Lung (tissue), 12 donors: Measurements from ENCODE around the gene CEP76. TPM values are rescaled to one million over a fixed set of nuclear protein-coding genes. Genes with fewer than 3 reads are reported as not detected.

Source experiments
- ATAC-seq: fragments of 200-7000 bp; cut with Tn5 transposase; one replicate; pipeline ENCODE4 v1.9.1; 2020; ENCODE audit warnings: moderate number of reproducible peaks; ENCODE audit not compliant: insufficient read depth, low FRiP score
- DNase-seq, 3 donors: peaks; one replicate each; pipeline ENCODE4 v3.0.0-alpha.2; 2013 to 2017
- H3K27ac ChIP-seq, 2 donors: one replicate each; pipeline ENCODE4 v1.5.1; 2013; ENCODE audit warnings: mild to moderate bottlenecking in 2 of 2, moderate library complexity in 2 of 2, control low read depth in 1 of 2, inconsistent platforms in 1 of 2, low read depth in 1 of 2, low read length in 1 of 2
- H3K27me3 ChIP-seq, 3 donors: one replicate each; pipeline ENCODE4 v1.5.1; 2013; ENCODE audit warnings: low read length in 2 of 3; ENCODE audit not compliant: control insufficient read depth in 3 of 3, insufficient read depth in 3 of 3
- H3K36me3 ChIP-seq, 4 donors: one replicate each; pipeline ENCODE4 v1.5.1; 2013; ENCODE audit warnings: low read length in 4 of 4, mild to moderate bottlenecking in 1 of 4, moderate library complexity in 1 of 4; ENCODE audit not compliant: control insufficient read depth in 4 of 4, insufficient read depth in 4 of 4
- H3K4me1 ChIP-seq, 5 donors: one replicate each; pipeline ENCODE4 v1.5.1; 2013; ENCODE audit warnings: low read length in 5 of 5, mild to moderate bottlenecking in 2 of 5, moderate library complexity in 1 of 5; ENCODE audit not compliant: control insufficient read depth in 5 of 5, insufficient read depth in 5 of 5
- H3K4me3 ChIP-seq: one replicate; pipeline ENCODE4 v1.5.1; 2013; ENCODE audit warnings: mild to moderate bottlenecking, control low read depth, moderate library complexity
- H3K9ac ChIP-seq, 2 donors: one replicate each; pipeline ENCODE4 v1.5.1; 2013; ENCODE audit warnings: low read length in 2 of 2, control low read depth in 1 of 2; ENCODE audit not compliant: insufficient read depth in 1 of 2
- H3K9me3 ChIP-seq, 4 donors: one replicate each; pipeline ENCODE4 v1.5.1; 2013; ENCODE audit warnings: low read length in 3 of 4, mild to moderate bottlenecking in 1 of 4, moderate library complexity in 1 of 4; ENCODE audit not compliant: control insufficient read depth in 4 of 4, insufficient read depth in 3 of 4
- WGBS, 2 donors: extraction: QIAGEN DNeasy Blood & Tissue Kit; methylation state at CpG; one replicate each; pipeline ENCODE4 v1.1.7; 2013; 5-methylcytosine and 5-hydroxymethylcytosine counted together
- polyA plus RNA-seq, 2 donors: library from polyadenylated mRNA; stranded (reverse); fragments of 200-250 nt; gene quantifications; one replicate each; pipeline ENCODE4 v1.2.1, GENCODE V29; 2013
- total RNA-seq, 2 donors: library from RNA; depleted of rRNA in 1 of 2; stranded (reverse); fragments of >200 nt in 1 of 2; gene quantifications; one replicate each; pipeline ENCODE4 v1.2.1, GENCODE V29; 2014 to 2021
- TF ChIP-seq, protein P1 (sequence below): IDR thresholded peaks from 2 replicates; pipeline ENCODE4 v1.5.1; 2012; ENCODE audit warnings: mild to moderate bottlenecking; ENCODE audit errors: control extremely low read depth, extremely low read depth
- donor health status: control.
- donor health status: control.
- donor health status: Bipolar disorder and iron deficiency.
- donor health status: healthy.
- donor health status: DM: yes; HTN: yes; CAD: no.

Gene CEP76
- total and polyA plus RNA-seq, 4 donors, result 3.0 to 10.4 (median 3.9) TPM

DNA sequence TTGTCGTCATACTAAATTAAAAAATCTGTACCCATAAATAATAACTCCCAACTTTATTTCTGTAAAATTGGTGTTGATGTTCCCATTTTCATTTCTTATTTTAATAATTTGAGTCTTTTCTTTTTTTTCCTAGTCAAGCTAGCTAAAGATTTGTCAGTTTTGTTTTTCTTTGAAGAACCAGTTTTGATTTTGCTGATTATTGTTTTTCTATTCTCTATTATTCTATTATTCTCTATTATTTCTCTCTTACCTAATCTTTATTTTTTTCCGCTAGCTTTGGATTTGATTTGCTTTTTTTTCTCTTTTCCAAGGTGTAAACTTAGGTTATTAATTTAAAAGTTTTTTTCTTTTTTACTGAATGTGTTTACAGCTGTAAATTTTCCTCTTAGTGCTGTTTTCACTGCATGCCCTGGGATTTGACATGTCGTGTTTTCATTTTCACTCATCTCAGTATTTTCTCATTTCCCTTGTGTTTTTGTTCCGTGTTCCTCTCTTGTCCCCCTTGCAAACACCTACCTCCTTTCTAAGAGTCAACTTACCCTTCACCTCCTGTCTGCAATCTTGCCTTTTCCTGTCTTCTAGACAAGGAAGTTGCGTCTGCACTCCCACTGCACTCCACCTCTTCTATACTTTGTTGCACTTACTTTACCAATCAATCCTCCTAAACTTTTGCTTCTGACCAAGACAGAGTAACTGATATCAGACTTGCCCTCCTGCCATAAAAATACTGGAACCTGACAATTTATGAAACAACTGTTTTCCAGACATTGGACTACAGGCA, 19.2 kb upstream of the CEP76 start:
- Histone ChIP-seq H3K9ac (no peak overlapping the region), H3K27ac (no peak overlapping the region), H3K36me3 (peaks cover 13 to 47% (median 26%) of the 10 kb centered on the region in 4 donors), H3K27me3 (no peaks in the 10 kb centered on the region), H3K4me3 (no peak overlapping the region), H3K9me3 (no peaks in the 10 kb centered on the region), H3K4me1 (no peaks in the 10 kb centered on the region)
- ATAC-seq (no peak), DNase-seq (no peak)
- TF ChIP-seq, protein P1, sequence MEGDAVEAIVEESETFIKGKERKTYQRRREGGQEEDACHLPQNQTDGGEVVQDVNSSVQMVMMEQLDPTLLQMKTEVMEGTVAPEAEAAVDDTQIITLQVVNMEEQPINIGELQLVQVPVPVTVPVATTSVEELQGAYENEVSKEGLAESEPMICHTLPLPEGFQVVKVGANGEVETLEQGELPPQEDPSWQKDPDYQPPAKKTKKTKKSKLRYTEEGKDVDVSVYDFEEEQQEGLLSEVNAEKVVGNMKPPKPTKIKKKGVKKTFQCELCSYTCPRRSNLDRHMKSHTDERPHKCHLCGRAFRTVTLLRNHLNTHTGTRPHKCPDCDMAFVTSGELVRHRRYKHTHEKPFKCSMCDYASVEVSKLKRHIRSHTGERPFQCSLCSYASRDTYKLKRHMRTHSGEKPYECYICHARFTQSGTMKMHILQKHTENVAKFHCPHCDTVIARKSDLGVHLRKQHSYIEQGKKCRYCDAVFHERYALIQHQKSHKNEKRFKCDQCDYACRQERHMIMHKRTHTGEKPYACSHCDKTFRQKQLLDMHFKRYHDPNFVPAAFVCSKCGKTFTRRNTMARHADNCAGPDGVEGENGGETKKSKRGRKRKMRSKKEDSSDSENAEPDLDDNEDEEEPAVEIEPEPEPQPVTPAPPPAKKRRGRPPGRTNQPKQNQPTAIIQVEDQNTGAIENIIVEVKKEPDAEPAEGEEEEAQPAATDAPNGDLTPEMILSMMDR, result no peak
- WGBS, 2 donors, result 63 to 82% methylated on average over 5 of the region's 5 CpGs

DNA sequence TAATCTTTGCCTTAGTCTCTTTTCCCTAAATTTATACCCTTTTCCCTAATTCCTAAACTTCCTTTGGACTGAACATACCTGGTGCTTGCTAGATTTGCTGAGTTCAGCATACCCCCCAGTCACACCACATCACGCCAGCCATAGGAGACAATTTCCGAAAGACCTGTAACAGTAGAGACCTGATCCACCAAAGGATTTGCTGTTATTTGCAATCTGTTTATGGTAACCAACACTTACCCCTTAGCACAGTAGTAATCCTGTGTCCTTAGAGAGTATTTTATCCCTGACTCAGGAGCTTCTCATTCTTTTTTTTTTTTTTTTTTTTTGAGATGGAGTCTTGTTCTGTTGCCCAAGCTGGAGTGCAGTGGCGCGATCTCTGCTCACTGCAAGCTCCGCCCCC, 8.9 kb upstream of the CEP76 start:
- TF ChIP-seq, protein P1, result no peak
- ATAC-seq (no peak), DNase-seq (no peak)
- no peaks in the 10 kb centered on the region for H3K4me1 ChIP-seq
- no peaks in the 10 kb centered on the region for H3K9me3 ChIP-seq
- no peak overlapping the region for H3K4me3 ChIP-seq
- H3K9ac ChIP-seq, result no peak overlapping the region
- 97 to 98% methylated on average over 5 of the region's 5 CpGs for WGBS, 2 donors
- peaks cover 24 to 39% (median 32%) of the 10 kb centered on the region in 4 donors for H3K36me3 ChIP-seq
- no peaks in the 10 kb centered on the region for H3K27me3 ChIP-seq
- H3K27ac ChIP-seq, result no peak overlapping the region

DNA sequence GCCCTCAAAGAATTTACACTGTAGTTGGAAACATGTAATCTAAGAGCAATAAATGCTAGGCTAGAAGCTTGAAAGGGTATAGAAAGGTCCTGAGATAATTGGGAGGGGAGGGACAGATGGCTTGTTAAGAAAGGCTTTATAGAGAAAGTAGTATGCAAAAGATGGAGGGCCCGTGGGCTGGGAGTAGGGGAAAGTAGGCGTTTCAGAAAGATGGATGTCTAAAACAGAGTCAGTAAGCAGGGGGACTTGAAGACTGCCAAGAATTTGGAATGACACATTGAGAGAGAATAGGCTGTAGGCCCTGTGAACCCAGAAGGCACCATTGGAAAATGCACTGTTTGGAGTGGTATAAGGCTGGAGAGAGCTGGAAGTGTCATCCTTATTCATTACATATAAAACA, 1.1 kb upstream of the CEP76 start:
- DNase-seq (peak in 2 of 3 donors; percentile 19 to 21), ATAC-seq (no peak)

More for the DNA sequence above, 1.1 kb upstream of the CEP76 start:
- Histone ChIP-seq H3K27me3 (no peaks in the 10 kb centered on the region), H3K9ac (peak overlapping the region; percentile 77 to 84), H3K4me1 (peaks cover 0 to 24% (median 10%) of the 10 kb centered on the region in 5 donors), H3K36me3 (peaks cover 7 to 18% (median 12%) of the 10 kb centered on the region in 4 donors), H3K27ac (peak overlapping the region in 1 of 2 donors; percentile 53), H3K9me3 (no peaks in the 10 kb centered on the region), H3K4me3 (peak overlapping the region; percentile 42)
- TF ChIP-seq, protein P1, result no peak
- WGBS, 2 donors, result 0% methylated on average over 2 of the region's 2 CpGs
